HepG2 (cell line): Measurements from ENCODE around the gene OR2M3. TPM values are rescaled to one million over a fixed set of nuclear protein-coding genes. Genes with fewer than 3 reads are reported as not detected.

Experiments
- ATAC-seq: fragments of 200-7000 bp; cut with Tn5 transposase; 3 replicates; pipeline ENCODE4 v1.9.1; 2020; ENCODE audit warnings: mild to moderate bottlenecking, moderate library complexity
- BruUV-seq: library from RNA; stranded (reverse); fragments of 400-500 nt; replicated peaks from 2 replicates; lab custom pipeline; 2021; lab: Mats Ljungman, UMichigan
- CTCF ChIA-PET: fragments of 300-600 bp; formaldehyde crosslinking; extraction: SDS; loops from one replicate; lab custom pipeline; 2021; ENCODE audit warnings: low total read pairs, inconsistent platforms, low intra/inter-chr PET ratio; lab: Yijun Ruan, JAX
- POLR2A ChIA-PET: fragments of 350-600 bp; sonication (Branson Sonifier 250); formaldehyde crosslinking; loops from one replicate; lab custom pipeline; 2020; ENCODE audit warnings: antibody characterized with exemption, inconsistent platforms; lab: Yijun Ruan, JAX
- DNase-seq: peaks from one replicate; pipeline ENCODE4 v3.0.0-alpha.2; 2015; ENCODE audit warnings: low spot score
- FAIRE-seq: peaks from 3 replicates; lab custom pipeline; 2011; peaks lifted over from hg19 to GRCh38; lab: Jason Lieb, UNC
- H2AFZ ChIP-seq: one replicate; pipeline ENCODE4 v1.6.1; 2011; ENCODE audit warnings: low read length, inconsistent platforms
- H3K27ac ChIP-seq: fragments of 300-600 bp; 3 replicates; pipeline ENCODE4 v1.8.0; 2011; ENCODE audit warnings: mixed run types, mild to moderate bottlenecking, mixed read lengths, low read length, inconsistent platforms; ENCODE audit not compliant: insufficient read depth; ENCODE audit errors: extremely low read length
- H3K27me3 ChIP-seq, 2 experiments: fragments of 200-600 bp in 1 of 2; 2 replicates in 1 of 2; 3 replicates in 1 of 2; pipeline versions ENCODE4 v1.6.0 to v1.8.0; 2011; ENCODE audit warnings: low read length in 2 of 2, mild to moderate bottlenecking in 2 of 2, moderate library complexity in 2 of 2, inconsistent platforms in 1 of 2; ENCODE audit not compliant: insufficient read depth in 2 of 2, control insufficient read depth in 1 of 2
- H3K36me3 ChIP-seq, 2 experiments: fragments of 200-600 bp in 1 of 2; replicated peaks in 1 of 2; 2 replicates in 1 of 2; 3 replicates in 1 of 2; pipeline versions ENCODE4 v1.5.1 to v1.8.0; 2011; ENCODE audit warnings: low read length in 2 of 2, inconsistent platforms in 1 of 2; ENCODE audit not compliant: insufficient read depth in 2 of 2, control insufficient read depth in 1 of 2
- H3K4me1 ChIP-seq: 2 replicates; pipeline ENCODE4 v1.5.1; 2012; ENCODE audit warnings: low read length, inconsistent platforms; ENCODE audit not compliant: insufficient read depth
- H3K4me2 ChIP-seq: 2 replicates; pipeline ENCODE4 v1.6.0; 2011; ENCODE audit warnings: low read depth, low read length, inconsistent platforms
- H3K4me3 ChIP-seq, 3 experiments: fragments of 200-600 bp in 1 of 3; sonication (generic), shearing (Covaris generic) in 1 of 3; replicated peaks in 1 of 3; 2 replicates each; pipeline ENCODE4 v1.5.1; 2011 to 2016; ENCODE audit warnings: low read length in 3 of 3, inconsistent platforms in 2 of 3, low read depth in 2 of 3, mild to moderate bottlenecking in 2 of 3, control low read depth in 1 of 3, mixed read lengths in 1 of 3; ENCODE audit not compliant: insufficient read depth in 1 of 3
- H3K79me2 ChIP-seq: one replicate; pipeline ENCODE4 v1.6.1; 2011; ENCODE audit warnings: low read length, inconsistent platforms; ENCODE audit not compliant: insufficient read depth
- H3K9ac ChIP-seq: 2 replicates; pipeline ENCODE4 v1.6.0; 2011; ENCODE audit warnings: mild to moderate bottlenecking, low read depth, low read length, inconsistent platforms; ENCODE audit not compliant: insufficient read depth
- H3K9me3 ChIP-seq: 2 replicates; pipeline ENCODE4 v1.5.1; 2012; ENCODE audit warnings: mild to moderate bottlenecking, low read length
- H4K20me1 ChIP-seq: 2 replicates; pipeline ENCODE4 v1.6.0; 2011; ENCODE audit warnings: inconsistent platforms, mild to moderate bottlenecking, low read length, moderate library complexity; ENCODE audit not compliant: insufficient read depth
- MAFK ChIP-seq, 2 experiments: IDR thresholded peaks in 1 of 2; conservative IDR thresholded peaks in 1 of 2; 2 replicates each; pipeline ENCODE4 v1.6.1; 2011; ENCODE audit warnings: improper control_type of control experiment in 2 of 2, low read length in 2 of 2
- RARA ChIP-seq: IDR thresholded peaks from 2 replicates; pipeline ENCODE4 v1.6.1; 2016; ENCODE audit warnings: missing genetic modification reagents, missing compliant biosample characterization
- TP53 ChIP-seq: sonication (generic); formaldehyde crosslinking; conservative IDR thresholded peaks from 2 replicates; pipeline ENCODE4 v1.4.0; 2020; ENCODE audit warnings: missing genetic modification reagents
- ZNF367 ChIP-seq: sonication (generic); formaldehyde crosslinking; IDR thresholded peaks from 2 replicates; pipeline ENCODE4 v1.4.0; 2020; ENCODE audit warnings: missing genetic modification reagents, borderline replicate concordance
- ZNF619 ChIP-seq: sonication (generic); formaldehyde crosslinking; IDR thresholded peaks from 2 replicates; pipeline ENCODE4 v1.4.0; 2020; ENCODE audit warnings: mild to moderate bottlenecking, missing genetic modification reagents
- WGBS: methylation state at CpG from one replicate; pipeline ENCODE4 v1.1.6; 2017; ENCODE audit warnings: low lambda C conversion rate; 5-methylcytosine and 5-hydroxymethylcytosine counted together
- in situ Hi-C: cut with HindIII; loops from 2 replicates; pipeline ENCODE4 v1.10.0; 2017; ENCODE audit warnings: low pct_unique_long_range_greater_than_20kb; ENCODE audit not compliant: extremely low pct_ligation_motif_present
- intact Hi-C: fragments of 100-400 bp; cut with micrococcal nuclease; formaldehyde crosslinking; loops from one replicate; pipeline ENCODE4 v1.10.0; 2022; ENCODE audit not compliant: unreplicated experiment
- polyA plus RNA-seq, 8 experiments: library from polyadenylated mRNA; depleted of rRNA in 3 of 8; stranded (reverse) in 7 of 8; unstranded in 1 of 8; fragments of >200 nt; fragmentation: Illumina TruSeq in 4 of 8; extraction: Trizol in 4 of 8; gene quantifications; 2 replicates each; pipeline versions ENCODE4 v1.2.1 to v1.2.3, GENCODE V29; 2011 to 2016; ENCODE audit warnings: low read depth in 4 of 8, missing spikeins in 1 of 8, mixed read lengths in 1 of 8; ENCODE audit not compliant: insufficient read depth in 1 of 8
- total RNA-seq, 5 experiments: library from RNA; depleted of rRNA; stranded (reverse); fragments of >200 nt; fragmentation: Illumina TruSeq; extraction: Trizol; gene quantifications; 2 replicates each; pipeline ENCODE4 v1.2.3, GENCODE V29; 2016; ENCODE audit warnings: low read depth in 1 of 5
- TF ChIP-seq, protein P1 (sequence below): sonication (generic); formaldehyde crosslinking; IDR thresholded peaks from 2 replicates; pipeline ENCODE4 v1.8.0; 2022; ENCODE audit warnings: missing genetic modification reagents, mild to moderate bottlenecking, borderline replicate concordance
- TF ChIP-seq, protein P2 (sequence below): sonication (generic); formaldehyde crosslinking; IDR thresholded peaks from 2 replicates; pipeline ENCODE4 v1.8.0; 2022; ENCODE audit warnings: missing genetic modification reagents, mild to moderate bottlenecking, inconsistent platforms, borderline replicate concordance

Gene OR2M3
- total and polyA plus RNA-seq, 2 of the 13 experiments (the other 11 are each of a cell fraction or from before 2014, with no cell fraction given) = not detected

DNA sequence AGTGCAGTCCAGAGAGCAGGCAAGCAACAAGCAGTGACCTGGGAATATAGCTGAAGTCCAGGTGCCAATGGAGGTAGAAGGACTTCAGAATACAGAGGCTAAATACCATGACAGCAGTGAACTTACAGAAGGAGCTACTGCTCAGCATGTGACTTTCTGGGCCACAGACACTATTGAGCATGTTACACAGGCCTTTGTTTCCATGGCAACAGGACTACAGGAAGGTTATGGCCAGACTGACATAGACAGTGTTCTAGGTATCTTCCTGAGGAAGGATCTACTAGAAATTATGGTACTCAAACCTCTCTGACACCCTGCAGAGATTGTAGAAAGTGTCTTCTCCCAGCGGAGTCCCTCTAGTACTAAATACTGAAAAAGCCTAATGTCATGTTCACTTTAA, 41.1 kb upstream of the OR2M3 start (continued):
- TF ChIP-seq, protein P1, sequence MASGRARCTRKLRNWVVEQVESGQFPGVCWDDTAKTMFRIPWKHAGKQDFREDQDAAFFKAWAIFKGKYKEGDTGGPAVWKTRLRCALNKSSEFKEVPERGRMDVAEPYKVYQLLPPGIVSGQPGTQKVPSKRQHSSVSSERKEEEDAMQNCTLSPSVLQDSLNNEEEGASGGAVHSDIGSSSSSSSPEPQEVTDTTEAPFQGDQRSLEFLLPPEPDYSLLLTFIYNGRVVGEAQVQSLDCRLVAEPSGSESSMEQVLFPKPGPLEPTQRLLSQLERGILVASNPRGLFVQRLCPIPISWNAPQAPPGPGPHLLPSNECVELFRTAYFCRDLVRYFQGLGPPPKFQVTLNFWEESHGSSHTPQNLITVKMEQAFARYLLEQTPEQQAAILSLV = no peak
- TF ChIP-seq, all 625 proteins: peak for 0

DNA sequence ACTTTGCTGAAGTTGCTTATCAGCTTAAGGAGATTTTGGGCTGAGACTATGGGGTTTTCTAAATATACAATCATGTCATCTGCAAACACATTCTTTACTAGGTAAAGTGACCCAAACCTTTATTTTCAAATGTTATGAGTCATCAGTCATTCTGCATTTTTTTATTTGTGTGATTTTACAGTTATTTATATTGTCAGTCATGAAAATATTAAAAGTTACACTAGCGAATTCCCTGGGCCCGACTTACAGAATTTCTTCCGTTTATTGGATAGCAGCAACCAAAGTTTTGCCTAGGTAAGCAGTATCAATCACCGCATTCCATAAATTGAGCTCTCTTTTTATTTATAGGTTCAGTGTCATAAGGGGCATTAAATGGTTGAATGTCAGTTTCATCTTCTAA, 38.3 kb upstream of the OR2M3 start:
- no peak for DNase-seq
- peaks cover 51% of the 10 kb centered on the region for H3K9me3 ChIP-seq
- intact Hi-C loops = no loop called here
- H3K36me3 ChIP-seq = no peaks in the 10 kb centered on the region
- H2AFZ ChIP-seq = no peak overlapping the region
- TF ChIP-seq MAFK (conservative IDR thresholded peaks at IDR 0.05 in 1 of 2, IDR thresholded peaks at IDR 0.05 in 1 of 2; ENCODE audit: low read length in 2 of 2) (peak in 1 of 2 experiments; percentile 36; a peak in 2 of 4 replicates), TP53 (CRISPR knock-in tag) (no peak), RARA (CRISPR knock-in tag) (no peak), ZNF367 (CRISPR knock-in tag) (no peak), ZNF619 (CRISPR knock-in tag) (no peak)
- TF ChIP-seq, protein P2, sequence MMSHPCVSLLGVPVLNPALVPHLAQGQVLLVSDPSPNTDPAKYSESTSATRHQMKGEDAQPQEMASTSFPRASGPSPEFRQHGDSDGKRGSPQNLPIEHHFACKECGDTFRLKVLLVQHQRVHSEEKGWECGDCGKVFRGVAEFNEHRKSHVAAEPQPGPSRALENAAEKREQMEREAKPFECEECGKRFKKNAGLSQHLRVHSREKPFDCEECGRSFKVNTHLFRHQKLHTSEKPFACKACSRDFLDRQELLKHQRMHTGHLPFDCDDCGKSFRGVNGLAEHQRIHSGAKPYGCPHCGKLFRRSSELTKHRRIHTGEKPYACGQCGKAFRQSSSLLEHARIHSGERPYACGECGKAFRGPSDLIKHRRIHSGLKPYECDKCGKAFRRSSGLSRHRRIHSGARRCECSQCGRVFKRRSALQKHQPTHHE (CRISPR knock-in tag) = no peak
- H3K79me2 ChIP-seq = no peaks in the 10 kb centered on the region
- no TSS peak for BruUV-seq
- H3K9ac ChIP-seq = no peak overlapping the region
- no peak overlapping the region for H3K4me2 ChIP-seq
- CTCF ChIA-PET = no interaction called here
- no peaks in the 10 kb centered on the region; a peak in 1 of 5 replicates for H3K27me3 ChIP-seq
- no peaks in the 10 kb centered on the region for H3K4me1 ChIP-seq
- POLR2A ChIA-PET = no interaction called here
- no peak overlapping the region for H3K27ac ChIP-seq
- H4K20me1 ChIP-seq = no peaks in the 10 kb centered on the region
- H3K4me3 ChIP-seq = no peak overlapping the region
- 28% methylated on average over 4 of the region's 4 CpGs for WGBS
- ATAC-seq = no peak
- FAIRE-seq = no peak
- in situ Hi-C loops = no loop called here
